ENCODE data around the gene P3H1.

DNA sequence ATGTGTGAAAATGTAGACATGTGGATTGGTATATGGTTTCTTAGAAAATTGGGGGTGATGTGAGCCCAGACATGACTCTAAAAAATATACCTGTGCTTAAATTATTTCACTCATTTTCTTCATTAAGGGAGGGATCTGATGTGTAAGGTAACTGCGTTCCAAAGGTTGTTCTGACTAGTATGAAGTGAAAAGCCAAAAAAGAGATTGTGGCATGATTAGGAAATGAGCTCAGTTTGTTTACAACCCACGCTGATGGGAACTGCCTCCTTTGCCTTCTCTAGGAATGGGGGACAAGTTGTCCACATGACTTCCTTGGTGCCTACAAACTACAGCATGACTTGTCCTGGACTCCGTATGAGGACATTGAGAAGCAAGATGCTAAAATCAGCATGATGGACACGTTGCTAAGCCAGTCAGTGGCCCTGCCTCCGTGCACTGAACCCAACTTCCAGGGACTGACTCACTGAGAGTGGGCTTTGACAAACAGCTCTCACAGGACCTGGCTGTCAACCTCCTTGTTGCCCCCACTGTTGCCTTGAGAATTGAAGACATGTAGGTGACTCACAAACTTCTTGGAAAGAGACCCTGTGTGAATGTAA lies 8.2 kb upstream of the P3H1 start:
- TF ChIP-seq POLR2A (IDR thresholded peaks at IDR 0.05; ENCODE audit: low read length) (no peak), GATA1 (IDR thresholded peaks at IDR 0.05; ENCODE audit: low read depth, low read length) (no peak)

All from erythroblast (primary cell).